CMK (cell line): Measurements from ENCODE around the gene ZMIZ1.

ENCODE experiments used
- DNase-seq: peaks from one replicate; pipeline ENCODE4 v3.0.0-alpha.2; 2010; ENCODE audit warnings: low read depth

ZMIZ1 gene

GRCh38 chr10:79345241-79346011 is 276.7 kb downstream of the ZMIZ1 start:
- no peak for DNase-seq

DNA sequence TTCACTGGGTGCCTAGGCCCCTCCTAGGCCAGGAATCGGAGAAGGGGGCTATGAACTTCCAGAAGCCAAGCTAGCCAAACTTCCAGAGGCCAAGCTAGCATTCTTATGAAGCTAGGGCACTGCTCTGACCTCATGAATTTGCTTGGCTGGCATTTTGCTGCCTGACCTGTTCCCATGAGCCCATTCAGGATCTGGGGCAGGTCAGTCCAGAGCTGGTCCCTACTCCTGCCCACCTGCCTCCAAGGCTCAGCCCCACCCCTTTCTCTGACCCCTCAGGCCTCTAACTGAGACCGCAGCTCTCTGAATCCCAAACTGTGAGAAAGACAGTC is 277.2 kb downstream of the ZMIZ1 start:
- no peak for DNase-seq

- no peak for DNase-seq
Observed at GRCh38 chr10:79346388-79347225, 277.8 kb downstream of the ZMIZ1 start.

DNA sequence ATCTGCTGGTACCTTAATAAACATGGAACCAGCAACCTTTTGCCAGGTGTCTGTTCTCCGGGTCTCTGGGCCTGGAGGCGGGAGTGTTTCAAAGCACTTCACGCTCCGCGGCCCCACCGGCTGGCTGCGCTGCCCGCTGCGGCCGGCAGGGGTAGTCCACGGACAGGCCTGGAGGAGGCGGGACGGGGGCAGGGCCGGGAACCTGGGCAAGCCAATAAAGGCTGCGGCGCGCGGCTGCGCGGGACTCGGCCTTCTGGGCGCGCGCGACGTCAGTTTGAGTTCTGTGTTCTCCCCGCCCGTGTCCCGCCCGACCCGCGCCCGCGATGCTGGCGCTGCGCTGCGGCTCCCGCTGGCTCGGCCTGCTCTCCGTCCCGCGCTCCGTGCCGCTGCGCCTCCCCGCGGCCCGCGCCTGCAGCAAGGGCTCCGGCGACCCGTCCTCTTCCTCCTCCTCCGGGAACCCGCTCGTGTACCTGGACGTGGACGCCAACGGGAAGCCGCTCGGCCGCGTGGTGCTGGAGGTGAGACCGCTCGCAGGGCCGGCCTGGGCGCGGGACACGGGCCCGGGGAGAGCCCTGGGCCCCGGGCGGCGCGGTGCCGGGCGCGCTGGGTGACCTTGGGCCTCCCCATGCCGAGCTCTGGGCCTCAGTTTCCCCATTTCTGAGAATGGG is 278.6 kb downstream of the ZMIZ1 start, which contains the start of gene PPIF:
Gene PPIF, plus strand, starts transcription at position 244 of the 668 bp plus-strand sequence. Its CDS starts 80 bp downstream, at position 324.
- peak; percentile 84 for DNase-seq

DNA sequence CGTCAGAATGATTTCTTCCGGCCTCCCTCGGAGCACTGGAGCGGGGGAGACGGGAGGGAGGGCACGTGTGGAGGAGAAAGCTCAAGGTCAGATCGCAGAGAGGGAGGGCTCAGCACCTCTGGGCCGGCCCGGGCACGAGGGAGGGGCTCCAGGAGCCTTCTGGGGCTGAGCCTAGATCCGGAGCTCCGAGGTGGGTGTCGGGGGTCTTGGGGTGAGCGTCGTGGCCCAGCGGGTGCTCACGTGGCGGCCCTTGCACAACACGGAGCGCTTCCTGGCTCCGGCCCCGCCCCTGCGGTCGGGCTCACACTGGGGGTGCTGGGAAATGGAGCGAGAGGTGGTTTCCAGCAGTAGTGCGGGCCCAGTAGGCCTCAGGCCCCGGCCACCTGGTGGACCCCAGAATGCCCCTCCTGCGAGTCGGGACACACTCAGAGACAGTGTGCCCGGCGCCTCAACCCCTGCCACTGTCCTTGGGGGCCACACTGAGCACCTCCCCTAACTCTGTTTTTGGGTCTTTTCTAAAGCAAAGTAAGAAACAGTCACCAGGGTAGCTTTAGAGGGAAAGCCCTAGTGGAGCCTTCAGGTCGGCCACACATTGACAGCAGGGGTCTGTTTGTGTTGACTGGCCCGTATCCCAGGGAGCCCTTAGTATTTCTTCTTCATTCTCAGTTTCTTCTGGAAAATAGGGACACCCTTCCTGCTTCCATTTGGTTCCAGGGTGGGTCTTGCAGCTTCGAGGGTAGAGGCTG is 279.3 kb downstream of the ZMIZ1 start:
- peak; percentile 62 for DNase-seq

DNA sequence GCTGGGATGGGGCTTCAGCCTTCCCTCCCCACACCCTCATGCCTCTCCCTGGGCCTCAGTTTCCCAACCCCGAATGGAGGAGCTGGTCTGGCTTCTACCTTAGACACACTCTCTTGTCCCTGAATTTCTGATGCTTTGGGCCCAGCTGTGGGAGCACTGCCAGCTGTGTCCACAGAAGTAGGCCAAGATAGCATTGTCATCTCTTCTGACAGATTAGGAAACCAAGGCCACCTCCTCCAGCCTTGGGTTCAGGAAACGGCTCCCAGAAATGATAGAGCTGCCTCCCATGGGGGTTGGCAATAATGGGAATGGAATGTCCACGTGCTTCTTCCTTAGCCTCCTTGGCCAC is 279.8 kb downstream of the ZMIZ1 start:
- DNase-seq = no peak

DNA sequence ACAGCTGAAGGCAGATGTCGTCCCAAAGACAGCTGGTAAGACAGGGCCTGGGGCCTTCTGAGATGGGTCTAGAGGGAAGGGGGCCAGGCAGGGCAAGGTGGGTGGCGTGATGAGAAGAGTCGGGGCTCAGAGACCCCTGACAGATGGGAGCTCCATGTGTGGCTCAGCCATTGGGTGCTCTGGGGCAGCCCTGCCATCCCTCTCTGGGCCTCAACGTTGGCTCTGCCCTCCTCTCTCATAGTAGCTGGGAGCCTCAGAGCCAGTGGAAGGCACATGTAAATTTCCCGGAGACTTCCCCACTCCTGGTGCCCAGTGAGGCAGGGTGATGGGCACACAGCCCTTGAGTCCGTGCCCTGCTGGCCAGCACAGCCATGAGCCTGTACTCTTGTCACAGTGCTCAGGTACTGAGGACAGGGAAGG is 280.3 kb downstream of the ZMIZ1 start:
- no peak for DNase-seq

GRCh38 chr10:79349766-79350406 is 281.1 kb downstream of the ZMIZ1 start:
- no peak for DNase-seq

DNA sequence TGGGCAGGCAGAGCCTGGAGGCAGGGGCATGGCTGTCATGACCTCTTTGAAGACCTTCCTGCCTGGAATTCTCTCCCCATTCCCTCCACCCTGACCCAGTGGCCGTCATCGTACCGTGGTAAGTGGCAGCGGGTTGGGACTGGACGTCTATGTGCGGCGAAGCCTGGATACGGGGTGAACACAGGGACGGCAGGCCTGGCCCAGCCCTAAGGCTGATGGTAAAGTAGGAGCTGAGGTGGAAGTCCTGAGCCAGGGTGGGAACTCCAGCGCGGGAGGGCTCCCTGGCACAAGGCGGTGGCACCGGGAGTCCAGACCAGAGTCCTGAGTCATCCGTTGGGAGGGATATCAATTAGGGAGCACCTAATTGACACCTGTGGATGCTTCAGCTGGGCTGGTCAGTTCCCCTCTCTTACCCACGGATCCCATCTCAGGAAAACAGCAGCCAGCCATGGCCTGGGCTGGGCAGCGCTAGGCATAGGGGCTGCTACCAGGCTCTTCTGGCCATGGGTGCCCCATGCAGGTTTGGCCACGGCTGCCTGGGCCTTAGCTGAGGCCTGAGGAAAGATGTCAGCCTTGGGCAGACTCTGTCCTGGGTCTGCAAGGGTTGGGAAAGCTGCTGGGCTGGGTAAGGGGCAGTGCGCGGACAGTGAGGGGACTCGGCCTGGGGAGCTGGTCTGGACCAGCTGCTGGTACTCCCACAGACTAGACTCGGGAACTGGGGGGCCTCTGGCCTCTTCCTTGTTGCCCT is 281.8 kb downstream of the ZMIZ1 start:
- DNase-seq = no peak

DNA sequence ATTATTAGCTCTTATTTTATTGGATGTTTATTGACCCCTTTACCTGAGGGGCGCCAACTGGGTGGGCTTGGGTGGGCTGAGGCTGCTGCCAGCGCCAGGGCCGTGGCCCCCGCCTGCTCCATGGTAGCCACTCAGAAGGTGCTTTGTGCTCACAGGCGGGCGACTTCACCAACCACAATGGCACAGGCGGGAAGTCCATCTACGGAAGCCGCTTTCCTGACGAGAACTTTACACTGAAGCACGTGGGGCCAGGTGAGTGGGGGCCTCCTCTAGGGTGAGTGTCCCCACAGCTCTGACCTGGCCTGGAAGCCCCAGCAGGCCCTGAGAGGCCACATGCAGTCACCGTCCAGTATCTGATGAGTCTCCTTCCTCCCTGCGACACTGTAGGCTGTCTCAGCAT is 282.6 kb downstream of the ZMIZ1 start:
- no peak for DNase-seq

DNA sequence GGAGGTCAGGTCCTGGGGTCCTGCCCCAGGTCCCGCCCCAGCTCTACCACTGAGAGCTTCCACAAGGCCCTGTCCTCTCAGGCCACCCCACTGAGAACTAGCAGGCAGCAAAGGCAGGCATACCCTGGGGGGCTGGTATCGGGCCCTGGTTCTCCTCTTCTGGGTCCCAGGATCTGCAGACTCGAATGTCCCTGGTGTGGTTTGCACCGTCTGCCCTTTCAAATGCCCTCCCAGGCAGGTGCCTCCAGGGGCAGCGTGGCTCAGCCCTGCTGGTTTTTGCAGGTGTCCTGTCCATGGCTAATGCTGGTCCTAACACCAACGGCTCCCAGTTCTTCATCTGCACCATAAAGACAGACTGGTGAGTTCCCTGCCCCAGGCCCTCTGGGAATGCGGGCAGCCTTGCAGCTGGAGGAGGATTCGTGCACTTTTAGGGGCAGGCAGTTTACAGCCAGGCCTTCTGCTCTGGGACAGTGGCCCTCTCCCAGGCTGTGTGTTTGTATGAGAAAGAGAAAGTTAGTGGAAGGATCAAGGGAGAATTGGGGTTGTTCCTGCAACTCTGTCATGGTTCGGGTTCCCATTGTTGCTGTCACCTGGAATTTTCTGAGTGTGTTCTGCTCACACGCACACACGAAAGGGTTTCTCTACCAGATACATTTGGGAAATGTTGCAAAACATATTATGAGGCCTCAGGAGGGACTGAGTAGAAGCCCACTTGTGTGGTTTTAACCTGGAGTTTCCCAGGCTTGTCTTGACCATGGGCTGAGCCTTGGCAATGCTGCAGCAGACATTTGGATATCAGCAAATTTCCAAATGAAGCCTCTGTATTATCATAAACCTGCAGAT is 283.5 kb downstream of the ZMIZ1 start:
- no peak for DNase-seq

DNA sequence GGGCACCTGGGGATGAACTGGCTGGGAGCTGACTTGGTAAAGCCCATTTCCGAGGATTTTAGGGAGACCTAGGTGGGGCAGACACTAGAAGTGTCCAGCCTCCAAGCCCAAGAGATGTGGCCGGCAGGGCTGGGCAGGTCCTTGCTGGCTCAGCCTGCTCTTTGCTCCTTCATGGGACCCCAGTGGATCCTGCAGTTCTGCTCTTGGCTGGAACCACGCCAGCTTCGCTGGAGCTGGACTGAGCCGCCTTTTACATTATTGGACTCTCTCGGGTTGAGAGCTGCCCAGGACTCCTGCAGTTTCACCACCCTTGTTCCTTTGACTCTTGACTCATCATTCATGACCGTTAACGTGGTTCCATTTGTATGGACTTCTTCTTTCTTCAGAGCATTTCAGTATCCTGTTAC is 284.2 kb downstream of the ZMIZ1 start:
- DNase-seq = no peak

GRCh38 chr10:79353726-79354125 is 285.0 kb downstream of the ZMIZ1 start:
- DNase-seq = no peak

DNA sequence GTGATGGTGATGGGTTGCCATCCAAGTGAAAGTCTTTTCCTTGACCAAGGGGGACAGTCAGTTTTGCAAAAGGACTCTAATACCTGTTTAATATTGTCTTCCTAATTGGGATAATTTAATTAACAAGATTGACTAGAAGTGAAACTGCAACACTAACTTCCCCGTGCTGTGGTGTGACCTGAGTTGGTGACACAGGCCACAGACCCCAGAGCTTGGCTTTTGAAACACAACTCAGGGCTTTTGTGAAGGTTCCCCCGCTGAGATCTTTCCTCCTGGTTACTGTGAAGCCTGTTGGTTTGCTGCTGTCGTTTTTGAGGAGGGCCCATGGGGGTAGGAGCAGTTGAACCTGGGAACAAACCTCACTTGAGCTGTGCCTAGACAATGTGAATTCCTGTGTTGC is 285.4 kb downstream of the ZMIZ1 start:
- DNase-seq = no peak

DNA sequence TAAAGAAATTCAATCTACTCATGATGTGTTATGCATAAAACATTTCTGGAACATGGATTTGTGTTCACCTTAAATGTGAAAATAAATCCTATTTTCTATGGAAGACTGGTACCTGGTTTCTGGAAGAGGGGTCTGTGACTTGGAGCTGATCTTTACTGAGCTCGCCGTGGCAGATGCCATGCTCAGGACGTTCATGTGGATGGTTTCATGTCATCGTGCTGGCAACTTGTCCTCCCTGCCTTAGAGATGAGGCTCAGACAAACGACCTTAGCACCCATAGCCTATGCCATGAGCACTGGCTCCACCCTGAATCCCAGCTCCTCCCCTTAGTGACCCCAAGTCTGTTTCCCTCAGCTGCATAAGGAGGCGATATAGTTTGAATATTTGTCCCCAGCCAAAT is 285.8 kb downstream of the ZMIZ1 start:
- DNase-seq = no peak

DNA sequence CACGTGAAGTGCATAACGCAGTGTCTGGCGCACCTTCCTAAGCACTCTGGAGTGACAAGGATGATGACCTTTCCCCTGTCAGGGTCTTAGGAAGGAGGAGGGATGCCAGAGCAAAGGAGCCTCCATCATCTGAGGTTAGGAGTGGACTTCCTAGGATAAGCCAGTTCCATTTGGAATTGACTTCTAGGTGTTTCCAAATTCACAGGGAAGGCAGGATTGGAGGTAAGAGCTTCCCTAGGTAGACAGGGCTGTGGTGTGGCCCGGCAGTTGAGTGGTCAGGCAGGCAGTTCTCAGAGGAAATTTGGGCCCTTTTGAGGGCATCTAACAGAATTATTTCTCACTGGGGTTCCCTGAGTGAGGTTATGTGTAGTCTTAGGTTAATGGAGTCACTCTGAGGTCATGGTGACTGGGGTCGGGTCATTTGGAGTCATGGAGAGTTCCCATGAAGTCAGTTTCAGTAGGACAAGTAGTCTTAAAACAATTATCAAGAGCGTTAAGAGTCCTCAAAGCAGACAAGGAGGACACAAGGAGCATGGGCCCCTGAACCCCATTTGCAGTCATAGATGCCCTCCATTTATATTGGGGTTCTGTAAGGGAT is 286.8 kb downstream of the ZMIZ1 start:
- no peak for DNase-seq

DNA sequence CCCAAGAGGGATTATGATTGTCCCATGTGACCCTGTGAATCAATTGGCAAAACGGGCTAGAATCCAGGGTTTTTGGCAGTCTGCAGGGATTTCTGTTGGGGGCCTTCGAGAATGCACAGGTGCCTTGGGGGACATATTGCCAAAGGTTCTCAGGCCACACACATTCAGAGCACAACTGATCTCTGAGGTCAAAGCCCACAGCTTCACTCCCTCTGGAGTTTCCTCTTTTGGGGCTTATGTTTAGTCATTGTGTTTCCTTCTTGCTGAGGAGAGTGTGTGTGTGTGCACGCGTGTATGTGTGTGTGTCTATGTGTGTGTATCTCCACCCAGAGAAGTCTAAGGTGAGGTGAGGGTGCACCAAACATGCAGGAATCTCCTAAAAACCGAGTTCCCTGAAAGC is 287.3 kb downstream of the ZMIZ1 start:
- no peak for DNase-seq

GRCh38 chr10:79357180-79357579 is 288.4 kb downstream of the ZMIZ1 start:
- no peak for DNase-seq

DNA sequence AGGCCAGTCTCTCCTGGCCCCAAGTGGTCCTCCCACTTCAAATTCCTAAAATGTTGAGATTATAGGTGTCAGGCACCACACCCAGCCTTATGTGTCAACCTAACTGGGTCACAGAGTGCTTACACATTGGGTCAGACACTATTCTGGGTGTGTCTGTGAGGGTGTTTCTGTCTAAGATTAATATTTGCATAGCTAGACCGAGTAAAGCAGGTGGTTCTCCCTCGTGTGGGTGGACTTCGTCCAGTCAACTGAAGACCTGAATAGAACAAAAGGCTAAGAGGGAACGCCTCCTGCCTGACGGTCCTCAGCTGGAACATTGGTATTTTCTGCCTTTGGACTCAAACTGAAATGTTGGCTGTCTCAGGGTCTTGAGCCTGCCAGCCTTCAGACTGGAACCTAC is 290.0 kb downstream of the ZMIZ1 start:
- no peak for DNase-seq
